ENCODE data around the gene TRMT10B.
"Not testable (repeated sequence)": the region's sequence is repeated elsewhere in the genome, so short reads cannot be mapped to it uniquely, and the experiment has no call there.

TRMT10B gene

DNA sequence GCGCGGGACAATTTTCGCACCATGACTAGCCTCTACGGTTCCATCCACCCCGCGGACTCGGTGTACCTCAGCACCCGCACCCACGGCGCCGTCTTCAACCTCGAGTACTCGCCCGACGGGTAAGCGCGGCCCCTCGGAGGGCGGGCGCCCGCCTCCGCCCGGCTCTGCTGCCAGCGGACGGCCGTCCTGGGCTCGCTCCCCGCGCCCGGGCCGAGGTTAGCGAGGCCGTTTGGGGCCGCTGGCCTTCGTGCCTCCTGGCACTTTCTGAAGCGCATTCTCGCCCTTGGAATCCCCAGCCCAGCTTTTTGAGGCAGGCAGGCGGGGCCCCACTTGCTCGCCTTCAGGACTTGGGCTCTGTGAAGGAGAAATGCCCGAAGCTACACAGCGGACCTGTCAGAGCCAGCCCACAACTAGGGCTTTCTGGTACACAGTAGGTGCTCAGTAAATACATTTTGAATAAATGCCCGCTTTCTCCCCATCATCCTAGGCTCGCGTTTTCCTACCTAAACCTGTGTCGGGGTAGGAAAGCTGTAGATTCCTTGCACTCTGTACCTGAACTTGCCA is 47.8 kb downstream of the TRMT10B start:
- no peak for DNase-seq

DNA sequence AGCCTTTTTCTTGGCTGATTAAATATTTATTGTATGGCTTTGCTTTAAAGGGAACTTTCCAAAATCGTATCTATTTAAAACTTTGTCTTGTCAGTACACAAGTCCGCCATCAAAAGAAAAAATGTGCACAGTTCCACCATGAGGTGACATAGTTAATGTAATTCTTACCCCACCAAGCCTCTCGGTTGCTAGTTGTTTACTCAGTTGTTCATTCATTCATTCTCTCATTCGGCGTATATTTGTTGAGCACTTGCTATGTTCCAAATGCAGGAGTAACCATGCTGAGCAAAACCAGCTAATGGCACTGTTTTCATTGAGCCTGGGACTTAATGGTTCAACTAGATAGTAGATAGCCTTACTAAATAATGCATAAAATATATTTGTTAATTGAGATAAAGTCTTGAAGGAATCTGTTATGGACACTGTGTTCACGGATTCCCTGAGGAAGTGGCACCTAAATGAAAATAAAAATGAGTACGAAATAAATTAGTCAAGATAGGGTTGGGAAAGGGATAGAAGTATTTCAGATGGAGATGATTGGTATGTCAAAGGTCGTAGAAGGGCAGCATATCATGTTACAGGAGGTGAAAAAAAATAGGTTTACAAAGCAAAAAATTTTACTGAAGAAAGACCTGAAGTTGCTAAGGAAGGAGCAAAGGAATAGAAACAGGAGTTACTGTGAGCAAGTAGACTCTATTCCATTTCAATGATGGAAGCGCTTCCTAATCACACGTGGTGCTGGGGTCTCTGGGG is 48.5 kb downstream of the TRMT10B start:
- DNase-seq = no peak

DNA sequence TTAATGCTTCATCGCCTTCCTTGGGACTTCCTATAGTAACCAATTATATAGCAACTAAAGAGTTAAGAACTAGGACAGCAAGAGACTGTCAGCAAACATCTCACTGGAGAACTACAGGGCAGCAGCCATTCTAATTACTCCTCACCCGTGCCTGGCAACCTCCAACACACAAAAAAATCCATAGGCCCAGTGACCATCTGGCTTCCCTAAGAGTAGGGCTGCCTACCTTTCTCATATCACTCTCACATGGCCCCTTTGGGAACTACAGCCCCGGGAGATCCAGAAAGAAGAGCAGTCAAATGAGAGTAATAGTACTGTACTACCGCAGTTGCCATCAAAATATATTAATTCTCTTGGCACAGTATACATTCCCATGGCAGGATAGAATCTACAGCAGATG is 52.7 kb downstream of the TRMT10B start:
- DNase-seq = no peak

DNA sequence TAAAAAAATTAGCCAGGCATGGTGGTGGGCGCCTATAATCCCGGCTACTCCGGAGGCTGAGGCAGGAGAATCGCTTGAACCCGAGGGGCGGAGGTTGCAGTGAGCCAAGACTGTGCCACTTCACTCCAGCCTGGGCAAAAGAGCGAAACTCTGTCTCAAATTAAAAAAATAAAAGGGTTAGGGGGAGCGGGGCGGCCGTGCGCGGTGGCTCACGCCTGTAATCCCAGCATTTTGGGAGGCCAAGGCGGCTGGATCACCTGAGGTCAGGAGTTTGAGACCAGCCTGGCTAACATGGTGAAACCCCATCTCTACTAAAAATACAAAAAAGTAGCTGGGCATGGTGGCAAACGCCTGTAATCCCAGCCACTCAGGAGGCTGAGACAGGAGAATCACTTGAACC is 56.1 kb downstream of the TRMT10B start:
- DNase-seq = not testable (repeated sequence)

DNA sequence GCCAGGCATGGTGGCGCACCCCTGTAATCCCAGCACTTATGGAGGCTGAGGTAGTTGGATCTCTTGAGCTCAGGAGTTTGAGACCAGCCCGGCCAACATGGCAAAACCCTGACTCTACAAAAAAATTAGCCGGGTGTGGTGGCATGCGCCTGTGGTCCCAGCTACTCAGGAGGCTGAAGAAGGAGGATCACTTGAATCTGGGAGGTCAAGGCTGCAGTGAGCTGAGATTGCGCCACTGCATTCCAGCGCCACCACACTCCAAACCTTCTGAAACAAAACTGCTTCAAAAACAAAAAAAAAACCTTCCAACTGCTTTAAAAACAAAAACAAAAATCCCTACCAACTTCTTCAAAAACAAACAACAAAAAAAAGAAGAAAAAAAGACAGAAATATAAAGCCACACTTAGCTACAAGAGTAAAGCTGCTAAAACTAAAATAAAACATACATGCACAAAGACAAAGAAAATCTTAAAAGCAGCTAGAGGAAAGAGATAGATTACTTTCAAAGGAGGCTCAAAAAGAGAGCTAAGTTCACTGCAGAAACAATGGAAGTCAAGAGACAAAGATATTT is 58.4 kb downstream of the TRMT10B start:
- no peak for DNase-seq

DNA sequence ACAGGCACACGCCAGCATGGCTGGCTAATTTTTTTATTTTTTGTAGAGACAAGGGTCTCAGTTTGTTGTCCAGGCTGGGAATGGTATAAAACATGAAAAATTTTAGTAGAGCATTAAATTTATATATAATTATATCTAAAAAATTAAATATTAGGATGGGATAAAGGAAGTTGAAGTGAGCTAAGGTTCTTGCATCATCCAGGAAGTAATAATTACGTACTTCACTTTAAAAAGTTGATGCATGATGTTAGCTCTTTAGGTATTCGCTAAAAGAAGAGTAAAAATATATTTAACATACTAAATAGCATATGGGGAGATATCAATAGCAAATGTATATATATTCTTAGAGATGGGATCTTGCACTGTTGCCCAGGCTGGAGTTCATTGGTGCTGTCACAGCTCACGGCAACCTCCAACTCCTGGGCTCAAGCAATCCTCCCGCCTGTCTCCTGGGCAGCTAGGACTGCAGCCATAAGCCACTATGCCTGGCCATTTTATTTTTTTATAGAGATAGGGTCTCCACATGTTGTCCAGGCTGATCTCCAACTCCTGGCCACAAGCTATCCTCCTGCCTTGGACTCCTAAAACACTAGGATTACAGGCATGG is 59.3 kb downstream of the TRMT10B start:
- DNase-seq = no peak

DNA sequence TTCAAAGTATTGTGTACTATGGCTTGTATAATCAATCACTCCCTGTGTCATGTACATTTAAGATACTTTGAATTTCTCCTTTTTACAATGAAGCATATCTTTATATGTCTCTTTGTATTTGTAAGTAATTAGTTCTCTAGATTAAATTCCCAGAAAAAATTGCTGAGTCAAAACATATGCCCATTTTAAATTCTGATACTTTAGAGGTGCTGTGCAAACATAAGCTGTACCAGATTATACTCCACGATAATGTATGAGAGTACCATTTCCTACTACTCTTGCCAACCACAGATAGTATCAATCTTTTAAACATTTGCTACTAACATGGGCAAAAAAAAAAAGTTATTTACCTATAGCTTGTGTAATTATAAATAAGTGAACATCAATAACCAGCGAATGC is 65.2 kb downstream of the TRMT10B start:
- no peak for DNase-seq

DNA sequence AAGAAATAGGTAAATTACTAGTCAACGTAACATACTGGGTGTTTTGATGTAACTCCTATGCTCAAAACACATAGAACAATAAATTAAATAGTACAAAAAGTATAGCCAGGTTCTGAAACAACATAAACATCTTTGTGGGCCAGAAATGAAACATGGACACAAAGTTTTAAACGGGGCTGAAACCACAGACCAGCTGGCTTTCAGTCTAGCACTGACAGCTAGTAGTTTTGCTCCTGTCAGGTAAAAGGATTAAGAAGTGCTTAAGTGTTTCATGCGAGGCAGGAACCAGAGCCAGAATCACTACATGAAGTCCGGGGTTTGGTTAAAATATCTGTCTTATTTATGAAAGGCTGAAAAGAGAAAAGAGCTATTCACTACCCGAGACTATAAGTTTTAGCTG is 66.5 kb downstream of the TRMT10B start:
- no peak for DNase-seq

DNA sequence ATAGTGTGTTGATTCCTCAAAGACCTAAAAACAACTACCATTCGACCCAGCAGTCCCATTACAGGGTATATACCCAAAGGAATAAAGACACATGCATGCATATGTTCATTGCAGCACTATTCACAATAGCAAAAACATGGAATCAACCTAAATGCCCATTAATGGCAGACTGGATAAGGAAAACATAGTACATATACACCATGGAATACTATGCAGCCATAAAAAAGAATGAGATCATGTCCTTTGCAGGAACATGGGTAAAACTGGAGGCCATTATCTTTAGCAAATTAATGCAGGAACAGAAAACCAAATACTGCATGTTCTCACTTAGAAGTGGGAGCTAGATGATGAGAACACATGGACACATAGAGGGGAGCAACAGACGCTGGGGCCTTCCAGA is 71.6 kb downstream of the TRMT10B start:
- not testable (repeated sequence) for DNase-seq

DNA sequence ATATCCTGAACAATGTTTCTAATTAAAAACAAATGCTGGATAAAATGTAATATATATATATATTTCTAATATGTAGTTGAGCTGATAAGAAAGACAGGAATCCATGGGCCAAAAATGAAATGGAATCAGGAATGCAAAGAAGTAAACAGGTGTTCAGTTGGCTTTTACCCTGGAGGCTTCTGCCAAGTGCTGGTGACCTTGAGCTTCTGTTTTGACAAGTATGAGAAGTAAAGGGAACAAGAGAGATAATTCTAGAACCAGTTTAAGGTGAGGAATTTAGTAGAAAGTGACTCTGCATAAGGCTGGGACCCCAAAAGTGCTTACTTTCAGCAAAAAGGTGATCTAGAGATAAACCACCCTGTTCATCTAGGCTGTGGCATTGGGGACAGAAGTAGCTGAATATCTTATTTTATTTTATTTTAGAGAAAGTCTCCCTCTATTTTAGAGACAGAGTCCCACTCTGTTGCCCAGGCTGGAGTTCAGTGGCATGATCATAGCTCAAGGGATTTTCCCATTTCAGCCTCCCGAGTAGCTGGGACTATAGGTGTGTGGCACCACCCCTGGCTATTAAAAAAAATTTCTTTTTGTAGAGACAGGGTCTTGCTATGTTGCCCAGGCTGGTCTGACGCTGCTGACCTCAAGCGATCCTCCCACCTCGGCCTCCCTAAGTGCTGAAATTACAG is 74.0 kb downstream of the TRMT10B start:
- DNase-seq = no peak

Data from fibroblast of skin of right quadriceps (primary cell).